Measurements from ENCODE around the gene MSH5. TPM values are rescaled to one million over a fixed set of nuclear protein-coding genes. Genes with fewer than 3 reads are reported as not detected.

Gene MSH5
- total and polyA plus RNA-seq, 2 of the 13 experiments (the other 11 are each of a cell fraction or from before 2014, with no cell fraction given): 10.2 to 38.7 TPM

GRCh38 chr6:31769684-31770371, 30.0 kb downstream of the MSH5 start (continued):
- no peak for TF ChIP-seq ZNF770 (CRISPR knock-in tag; IDR thresholded peaks at IDR 0.05)
- TF ChIP-seq BCLAF1 (IDR thresholded peaks at IDR 0.05): no peak
- TF ChIP-seq ZNF782 (CRISPR knock-in tag; IDR thresholded peaks at IDR 0.05; ENCODE audit: borderline replicate concordance): no peak
- no peak for TF ChIP-seq SALL2 (CRISPR knock-in tag; IDR thresholded peaks at IDR 0.05)
- TF ChIP-seq ZNF496 (CRISPR knock-in tag; IDR thresholded peaks at IDR 0.05; ENCODE audit: insufficient replicate concordance): no peak
- TF ChIP-seq ZNF777 (CRISPR knock-in tag; IDR thresholded peaks at IDR 0.05): no peak
- TF ChIP-seq YEATS4 (CRISPR knock-in tag; IDR thresholded peaks at IDR 0.05; ENCODE audit: borderline replicate concordance): no peak
- no peak for TF ChIP-seq PLRG1 (conservative IDR thresholded peaks at IDR 0.05)
- no peak for TF ChIP-seq ZBTB42 (CRISPR knock-in tag; IDR thresholded peaks at IDR 0.05)
- TF ChIP-seq CCAR2 (optimal IDR thresholded peaks at IDR 0.05; ENCODE audit: low read depth, low read length): no peak
- no peak for TF ChIP-seq THYN1 (CRISPR knock-in tag; IDR thresholded peaks at IDR 0.05; ENCODE audit: borderline replicate concordance, low read depth)
- TF ChIP-seq PRMT3 (CRISPR knock-in tag; IDR thresholded peaks at IDR 0.05; ENCODE audit: borderline replicate concordance, low read depth): no peak
- TF ChIP-seq ZNF441 (CRISPR knock-in tag; IDR thresholded peaks at IDR 0.05; ENCODE audit: borderline replicate concordance): no peak
- TF ChIP-seq THAP7 (CRISPR knock-in tag; IDR thresholded peaks at IDR 0.05): no peak
- no peak for TF ChIP-seq FOXJ3 (CRISPR knock-in tag; IDR thresholded peaks at IDR 0.05; ENCODE audit: borderline replicate concordance)
- no peak for TF ChIP-seq NFYC (CRISPR knock-in tag; IDR thresholded peaks at IDR 0.05)
- TF ChIP-seq E2F5 (CRISPR knock-in tag; conservative IDR thresholded peaks at IDR 0.05): 0 out of 2 replicates have a peak, but pooled peaks have one; percentile 6
- TF ChIP-seq NFKBIZ (CRISPR knock-in tag; IDR thresholded peaks at IDR 0.05): 0 out of 2 replicates have a peak, but pooled peaks have one; percentile 42
- peak; percentile 71 for TF ChIP-seq ELF3 (CRISPR knock-in tag; IDR thresholded peaks at IDR 0.05)
- peak; percentile 33; the same call in 1 of the 2 replicates for TF ChIP-seq MTA1 (CRISPR knock-in tag; IDR thresholded peaks at IDR 0.05; ENCODE audit: borderline replicate concordance)

Measured in HepG2 (cell line).